KMS-11 (cell line): ENCODE results near the gene SVOPL.

Experiments used
- H2AFZ ChIP-seq: fragments of 200-600 bp; sonication (generic); 2 replicates; pipeline ENCODE4 v1.6.1; 2016; ENCODE audit warnings: antibody characterized with exemption, mixed run types, low read depth
- H3K27ac ChIP-seq: fragments of 200-600 bp; sonication (generic); 2 replicates; pipeline ENCODE4 v1.6.1; 2016; ENCODE audit warnings: mild to moderate bottlenecking, mixed run types
- H3K27me3 ChIP-seq: fragments of 200-600 bp; sonication (generic); 2 replicates; pipeline ENCODE4 v1.6.1; 2017; ENCODE audit warnings: mild to moderate bottlenecking, low read depth, mixed run types, moderate library complexity; ENCODE audit not compliant: insufficient read depth
- H3K36me3 ChIP-seq: fragments of 200-600 bp; sonication (generic); 2 replicates; pipeline ENCODE4 v1.6.1; 2017; ENCODE audit warnings: mild to moderate bottlenecking, mixed run types; ENCODE audit not compliant: insufficient read depth
- H3K4me1 ChIP-seq: fragments of 200-600 bp; sonication (generic); 2 replicates; pipeline ENCODE4 v1.6.1; 2016; ENCODE audit warnings: mild to moderate bottlenecking, low read depth, mixed run types; ENCODE audit not compliant: poor library complexity, severe bottlenecking
- H3K4me2 ChIP-seq: fragments of 200-600 bp; sonication (generic); 2 replicates; pipeline ENCODE4 v1.7.0; 2016; ENCODE audit warnings: mild to moderate bottlenecking, mixed run types
- H3K4me3 ChIP-seq: fragments of 200-600 bp; sonication (generic); IDR thresholded peaks from 2 replicates; pipeline ENCODE4 v1.6.1; 2017; ENCODE audit warnings: low read depth, low read length, mixed read lengths; ENCODE audit not compliant: insufficient read depth
- H3K79me2 ChIP-seq: fragments of 200-600 bp; sonication (generic); 2 replicates; pipeline ENCODE4 v1.6.1; 2016; ENCODE audit warnings: low read depth, mixed run types; ENCODE audit not compliant: insufficient read depth
- H3K9ac ChIP-seq: fragments of 200-600 bp; sonication (generic); 2 replicates; pipeline ENCODE4 v1.6.1; 2016; ENCODE audit warnings: mild to moderate bottlenecking, mixed run types
- H4K20me1 ChIP-seq: fragments of 200-600 bp; sonication (generic); 2 replicates; pipeline ENCODE4 v1.6.1; 2016; ENCODE audit warnings: mild to moderate bottlenecking, mixed run types; ENCODE audit not compliant: insufficient read depth
- TF ChIP-seq, protein P1 (sequence below): fragments of 200-600 bp; sonication (generic); conservative IDR thresholded peaks from 2 replicates; pipeline ENCODE4 v1.6.1; 2017; ENCODE audit warnings: low read depth, mild to moderate bottlenecking, antibody characterized with exemption, low read length, moderate library complexity, mixed read lengths

Gene SVOPL

DNA sequence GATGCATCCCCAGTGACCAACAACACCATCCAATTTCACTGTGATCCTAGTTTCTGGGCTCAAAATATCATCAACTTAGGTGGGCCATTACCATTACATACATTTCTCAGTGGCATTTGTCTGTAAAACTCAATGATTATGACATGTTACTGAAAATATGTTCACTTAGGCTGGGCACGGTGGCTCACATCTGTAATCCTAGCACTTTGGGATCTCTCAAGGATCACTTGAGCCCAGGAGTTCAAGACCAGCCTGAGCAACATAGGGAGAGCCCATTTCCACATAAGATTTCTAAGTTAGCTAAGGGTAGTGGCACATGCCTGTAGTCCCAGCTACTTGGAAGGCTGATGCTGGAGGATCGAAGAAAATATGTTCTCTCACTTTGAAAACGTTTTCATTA, 150.1 kb downstream of the SVOPL start:
- no peaks in the 10 kb centered on the region for H3K4me1 ChIP-seq
- H3K79me2 ChIP-seq, result no peaks in the 10 kb centered on the region
- peaks cover 14% of the 10 kb centered on the region; the same call in 1 of the 2 replicates for H3K36me3 ChIP-seq
- no peak overlapping the region for H3K4me2 ChIP-seq
- no peak overlapping the region for H2AFZ ChIP-seq
- no peaks in the 10 kb centered on the region for H4K20me1 ChIP-seq
- H3K9ac ChIP-seq, result no peak overlapping the region
- H3K27me3 ChIP-seq, result no peaks in the 10 kb centered on the region
- TF ChIP-seq, protein P1, sequence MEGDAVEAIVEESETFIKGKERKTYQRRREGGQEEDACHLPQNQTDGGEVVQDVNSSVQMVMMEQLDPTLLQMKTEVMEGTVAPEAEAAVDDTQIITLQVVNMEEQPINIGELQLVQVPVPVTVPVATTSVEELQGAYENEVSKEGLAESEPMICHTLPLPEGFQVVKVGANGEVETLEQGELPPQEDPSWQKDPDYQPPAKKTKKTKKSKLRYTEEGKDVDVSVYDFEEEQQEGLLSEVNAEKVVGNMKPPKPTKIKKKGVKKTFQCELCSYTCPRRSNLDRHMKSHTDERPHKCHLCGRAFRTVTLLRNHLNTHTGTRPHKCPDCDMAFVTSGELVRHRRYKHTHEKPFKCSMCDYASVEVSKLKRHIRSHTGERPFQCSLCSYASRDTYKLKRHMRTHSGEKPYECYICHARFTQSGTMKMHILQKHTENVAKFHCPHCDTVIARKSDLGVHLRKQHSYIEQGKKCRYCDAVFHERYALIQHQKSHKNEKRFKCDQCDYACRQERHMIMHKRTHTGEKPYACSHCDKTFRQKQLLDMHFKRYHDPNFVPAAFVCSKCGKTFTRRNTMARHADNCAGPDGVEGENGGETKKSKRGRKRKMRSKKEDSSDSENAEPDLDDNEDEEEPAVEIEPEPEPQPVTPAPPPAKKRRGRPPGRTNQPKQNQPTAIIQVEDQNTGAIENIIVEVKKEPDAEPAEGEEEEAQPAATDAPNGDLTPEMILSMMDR, result no peak
- no peak overlapping the region for H3K4me3 ChIP-seq
- no peak overlapping the region for H3K27ac ChIP-seq

DNA sequence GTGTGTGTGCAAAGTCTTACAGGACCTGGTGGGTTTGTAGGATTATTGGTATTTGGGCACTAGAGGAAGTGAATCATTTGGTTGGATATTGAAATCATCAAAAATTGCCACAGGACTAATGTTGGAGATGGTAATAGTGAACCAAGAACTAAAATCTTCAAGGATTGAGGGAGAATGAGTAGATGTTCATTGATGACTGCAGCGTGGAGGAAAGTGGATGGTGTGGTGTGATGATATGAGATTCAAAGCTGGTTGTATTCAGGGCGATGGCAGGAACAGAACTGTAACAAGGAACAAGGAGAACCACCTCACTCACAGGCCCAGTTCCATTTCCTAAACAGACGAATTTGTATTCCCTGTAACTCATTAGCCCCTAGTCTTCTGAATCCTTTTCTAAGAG, 150.8 kb downstream of the SVOPL start:
- Histone ChIP-seq H4K20me1 (no peaks in the 10 kb centered on the region), H3K79me2 (no peaks in the 10 kb centered on the region), H3K36me3 (peaks cover 9% of the 10 kb centered on the region; the same call in 1 of the 2 replicates), H3K27ac (no peak overlapping the region), H3K9ac (no peak overlapping the region), H3K4me2 (no peak overlapping the region), H3K27me3 (no peaks in the 10 kb centered on the region), H3K4me1 (no peaks in the 10 kb centered on the region), H2AFZ (no peak overlapping the region), H3K4me3 (no peak overlapping the region)
- TF ChIP-seq, protein P1, result no peak

DNA sequence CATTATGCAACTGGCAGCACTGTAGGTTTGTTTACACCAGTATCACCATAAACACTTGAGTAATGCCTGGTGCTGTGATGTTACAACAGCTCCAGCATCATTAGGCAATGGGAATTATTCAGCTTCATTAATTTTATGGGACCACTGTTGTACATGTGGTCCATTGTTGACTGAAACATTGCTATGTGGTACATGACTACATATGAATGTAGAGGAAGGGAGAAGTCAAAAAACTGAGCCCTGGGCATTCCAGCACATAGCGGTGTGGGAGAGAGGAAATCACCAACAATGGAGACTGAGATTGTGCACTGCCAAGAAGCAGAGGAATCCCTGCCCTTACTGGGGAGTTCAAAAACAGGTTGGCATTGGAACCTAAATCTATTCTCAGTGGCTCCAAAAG, 152.1 kb downstream of the SVOPL start:
- TF ChIP-seq, protein P1, result no peak
- H2AFZ ChIP-seq, result no peak overlapping the region
- H3K4me2 ChIP-seq, result no peak overlapping the region
- no peak overlapping the region for H3K27ac ChIP-seq
- no peak overlapping the region for H3K4me3 ChIP-seq
- peaks cover 15% of the 10 kb centered on the region for H3K36me3 ChIP-seq
- H3K27me3 ChIP-seq, result no peaks in the 10 kb centered on the region
- no peaks in the 10 kb centered on the region for H3K79me2 ChIP-seq
- H4K20me1 ChIP-seq, result no peaks in the 10 kb centered on the region
- no peaks in the 10 kb centered on the region for H3K4me1 ChIP-seq
- H3K9ac ChIP-seq, result no peak overlapping the region

DNA sequence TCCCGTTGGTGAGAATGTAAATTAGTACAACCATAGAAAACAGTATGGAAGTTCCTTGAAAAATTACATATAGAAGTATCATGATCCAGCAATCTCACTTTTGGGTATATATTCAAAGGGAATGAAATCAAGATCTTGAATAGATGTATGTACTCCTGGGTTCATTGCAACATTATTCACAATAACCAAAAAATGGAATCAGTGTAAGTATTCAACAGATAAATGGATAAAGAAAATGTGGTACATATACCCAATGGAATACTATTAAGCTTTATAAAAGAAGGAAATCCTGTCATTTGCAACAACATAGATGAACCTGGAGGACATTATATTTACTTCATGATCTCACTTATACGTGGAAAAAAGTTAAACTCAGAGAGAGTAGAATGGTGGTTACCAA, 154.3 kb downstream of the SVOPL start:
- no peaks in the 10 kb centered on the region for H3K27me3 ChIP-seq
- H2AFZ ChIP-seq, result no peak overlapping the region
- H3K36me3 ChIP-seq, result peaks cover 13% of the 10 kb centered on the region
- H3K27ac ChIP-seq, result no peak overlapping the region
- H4K20me1 ChIP-seq, result no peaks in the 10 kb centered on the region
- TF ChIP-seq, protein P1, result no peak
- H3K4me1 ChIP-seq, result no peaks in the 10 kb centered on the region
- no peak overlapping the region for H3K4me2 ChIP-seq
- H3K79me2 ChIP-seq, result peaks cover 4% of the 10 kb centered on the region; the same call in 1 of the 2 replicates
- H3K9ac ChIP-seq, result no peak overlapping the region
- H3K4me3 ChIP-seq, result no peak overlapping the region
